Stimulated activated CD8-positive, alpha-beta memory T cell treated with anti-CD3 and anti-CD28 coated beads, Interleukin-2, amount 100 ng/mL, for 48 hours (primary cell): ENCODE measurements around the gene COP1.
"Not testable (repeated sequence)": the region's sequence is repeated elsewhere in the genome, so short reads cannot be mapped to it uniquely, and the experiment has no call there.

Source experiments
- DNase-seq, 2 donors: peaks; one replicate each; pipeline ENCODE4 v3.0.0-alpha.2; 2020; ENCODE audit warnings: low read depth in 2 of 2

Gene COP1

DNA sequence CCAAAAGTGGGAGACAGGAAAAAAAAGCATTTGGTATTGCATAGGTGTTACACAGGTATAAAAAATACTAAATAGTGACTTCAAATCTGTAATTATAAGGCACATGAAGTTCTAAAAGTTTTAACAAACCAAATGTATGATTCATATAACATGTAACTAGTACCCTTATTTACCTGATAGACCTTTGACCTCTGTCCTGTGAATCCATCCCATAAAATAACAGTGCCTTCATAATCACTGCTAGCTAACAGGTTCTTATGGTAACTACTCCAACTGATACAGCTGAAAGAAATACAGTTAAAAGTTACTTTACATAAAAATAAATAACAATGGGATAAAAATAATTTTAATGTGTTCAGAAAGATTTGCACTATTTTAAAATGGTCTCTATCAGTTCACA, 163.5 kb downstream of the COP1 start:
- DNase-seq = no peak

DNA sequence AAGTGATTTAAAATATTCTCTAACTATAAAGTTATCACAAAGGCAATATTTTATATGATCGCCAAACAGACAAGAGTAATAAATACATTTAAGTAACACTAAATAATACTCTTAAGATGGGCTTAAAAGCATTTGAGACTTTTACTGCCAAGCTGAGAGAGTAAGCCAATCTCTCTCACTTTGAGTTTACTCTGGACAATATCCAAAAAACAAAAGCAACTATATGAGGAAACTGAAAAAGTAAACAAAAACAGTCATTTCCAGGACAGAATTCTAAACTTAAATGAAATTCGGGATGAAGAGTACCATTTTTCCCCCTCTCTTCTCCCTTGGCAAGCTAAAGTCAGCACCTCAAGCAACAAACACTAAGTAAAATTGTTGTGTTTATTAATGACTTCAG, 173.2 kb downstream of the COP1 start:
- DNase-seq = no peak

DNA sequence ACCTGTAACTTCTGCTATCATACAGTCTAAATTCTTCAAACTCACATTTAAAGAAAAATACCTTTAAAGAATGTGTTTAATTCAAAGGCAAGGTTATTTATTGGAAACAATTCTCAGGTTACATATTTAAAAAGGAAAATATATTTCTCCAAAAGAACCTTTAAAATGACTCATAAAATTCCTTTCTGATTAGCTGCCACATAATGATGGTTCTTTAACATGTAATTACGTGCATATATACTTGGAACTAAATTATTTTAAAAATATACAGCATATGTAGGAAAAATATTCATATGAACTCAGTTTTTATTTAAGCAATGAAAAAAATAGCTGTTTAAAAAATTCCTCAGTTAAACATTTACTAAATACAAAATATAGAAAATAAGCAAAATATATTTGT, 173.6 kb downstream of the COP1 start:
- no peak for DNase-seq

DNA sequence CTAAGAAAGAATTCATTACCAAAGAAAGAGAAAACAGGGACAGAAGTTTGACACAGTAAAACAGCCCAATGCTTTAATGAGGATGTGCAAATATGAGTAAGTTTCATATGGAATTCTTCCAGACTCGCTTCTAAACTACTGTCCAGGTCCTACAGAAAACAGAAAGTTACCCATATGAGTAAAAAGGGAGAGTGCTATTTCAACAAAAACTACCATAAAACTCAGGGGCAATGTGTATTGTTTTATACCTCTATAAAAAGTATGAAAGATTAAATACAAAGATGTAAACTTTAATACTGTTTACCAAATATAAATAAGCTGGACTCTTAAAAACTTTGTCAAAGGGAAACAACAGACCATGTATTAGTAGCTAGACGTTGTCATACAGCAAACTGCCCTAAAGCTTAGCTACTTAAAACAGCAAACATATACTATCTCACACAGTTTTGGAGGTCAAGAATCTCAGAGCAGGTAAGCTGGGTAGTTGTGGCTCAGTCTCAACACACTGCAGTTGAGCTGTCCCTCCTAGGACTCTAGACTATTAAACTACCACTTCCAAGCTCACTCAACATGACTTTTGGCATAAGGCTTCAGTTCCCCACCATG, 174.9 kb downstream of the COP1 start:
- DNase-seq = no peak

DNA sequence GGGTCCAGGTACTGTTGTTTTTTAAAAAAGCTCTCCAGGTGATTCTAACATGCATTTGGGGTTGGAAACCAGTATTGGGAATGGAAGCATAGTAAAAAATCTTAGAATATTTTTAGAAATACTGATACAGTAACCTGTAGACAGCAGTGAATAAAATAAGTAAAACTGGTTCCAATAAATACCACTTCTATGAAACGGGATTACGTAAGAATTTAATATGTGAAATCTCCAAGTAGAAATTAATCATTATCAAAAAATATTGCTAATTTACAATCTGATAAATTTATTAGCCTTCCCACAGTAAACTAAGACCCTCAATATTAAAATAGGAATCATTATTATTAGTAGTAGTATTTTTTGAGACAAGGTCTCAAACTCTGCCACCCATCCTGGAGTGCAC, 177.5 kb downstream of the COP1 start:
- no peak for DNase-seq

DNA sequence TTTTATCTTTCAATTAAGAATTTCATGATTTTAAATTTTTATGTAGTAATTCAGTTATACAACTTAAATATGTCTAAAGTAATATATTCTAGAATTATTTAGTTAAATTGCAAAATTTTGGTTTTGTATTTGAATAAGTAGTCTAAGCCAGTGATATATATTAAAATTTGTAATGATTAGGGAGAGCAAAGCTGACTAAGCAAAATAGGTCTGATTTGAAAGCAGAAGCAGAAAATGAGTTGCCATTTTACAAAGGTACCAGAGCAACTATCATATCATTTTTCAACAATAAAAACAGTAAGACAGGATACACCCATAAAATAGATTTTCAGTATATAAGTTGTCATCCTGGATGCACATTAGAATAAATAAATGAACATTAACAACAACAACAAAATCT, 177.9 kb downstream of the COP1 start:
- DNase-seq = no peak

DNA sequence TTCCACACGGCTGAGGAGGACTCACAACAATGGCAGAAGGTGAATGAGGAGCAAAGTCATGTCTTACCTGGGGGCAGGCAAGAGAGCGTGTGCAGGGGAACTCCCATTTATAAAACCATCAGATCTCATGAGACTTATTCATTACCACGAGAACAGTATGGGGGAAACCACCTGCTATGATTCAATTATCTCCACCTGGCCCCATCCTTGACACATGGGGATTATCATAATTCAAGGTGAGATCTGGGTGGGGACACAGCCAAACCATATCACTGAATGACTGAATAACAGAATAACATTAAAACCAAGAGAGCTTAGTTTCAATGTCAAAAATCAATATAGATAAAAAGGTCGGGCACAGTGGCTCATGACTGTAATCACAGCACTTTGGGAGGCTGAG, 179.2 kb downstream of the COP1 start:
- DNase-seq = peak in 1 of 2 donors; percentile 2

DNA sequence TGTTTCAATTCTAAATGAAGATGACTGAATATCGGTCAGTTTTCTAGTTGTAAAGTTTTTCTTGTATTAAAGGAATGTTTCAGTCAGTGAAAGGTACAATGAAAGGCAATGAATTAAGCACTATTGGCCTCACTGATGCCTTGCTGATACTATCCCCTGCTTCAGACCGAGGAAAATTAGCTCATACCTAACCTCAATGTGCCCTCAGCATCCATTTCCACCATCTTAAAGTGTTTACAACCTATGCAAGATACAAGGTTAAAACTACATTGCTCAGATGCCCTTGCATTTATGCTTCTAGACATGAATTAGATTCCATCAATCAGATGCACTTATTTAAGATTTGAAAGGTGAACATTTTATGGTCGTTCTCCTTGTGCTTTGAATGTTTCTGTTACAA, 184.5 kb downstream of the COP1 start:
- no peak for DNase-seq

DNA sequence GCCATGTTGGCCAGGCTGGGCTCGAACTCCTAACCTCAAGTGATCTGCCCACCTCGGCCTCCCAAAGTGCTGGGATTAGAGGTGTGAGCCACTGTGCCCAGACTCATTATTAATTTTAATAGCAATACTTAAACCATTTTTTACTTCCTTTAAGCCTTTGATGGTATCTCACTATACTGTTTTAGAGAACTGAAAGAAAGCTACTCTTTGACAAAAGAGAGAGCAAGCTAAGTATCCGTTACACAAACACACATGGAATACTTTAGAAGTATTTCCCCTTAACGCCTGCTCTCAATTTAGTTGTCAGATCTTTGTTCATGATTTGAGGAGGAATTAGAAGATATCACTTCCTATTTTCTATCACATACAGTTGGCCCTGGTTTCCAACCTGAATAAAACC, 189.4 kb downstream of the COP1 start:
- DNase-seq = no peak

DNA sequence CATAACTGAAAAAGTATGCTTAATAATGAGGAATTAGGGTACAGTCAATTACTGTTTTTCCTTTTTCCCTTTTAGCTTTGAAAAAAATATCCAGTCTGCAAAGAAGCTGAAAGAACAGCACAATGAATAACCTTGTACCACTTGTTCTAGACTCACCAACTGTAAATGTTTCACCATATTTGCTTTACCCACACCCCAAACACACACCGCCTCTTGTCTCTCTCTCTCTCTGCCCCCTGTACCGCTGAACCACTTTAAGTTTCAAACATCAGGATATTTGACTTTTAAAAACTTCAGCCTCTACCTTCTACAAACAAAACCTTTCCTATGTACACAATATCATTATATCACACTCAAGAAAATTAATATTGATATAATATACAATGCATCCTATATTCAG, 197.1 kb downstream of the COP1 start:
- no peak for DNase-seq

DNA sequence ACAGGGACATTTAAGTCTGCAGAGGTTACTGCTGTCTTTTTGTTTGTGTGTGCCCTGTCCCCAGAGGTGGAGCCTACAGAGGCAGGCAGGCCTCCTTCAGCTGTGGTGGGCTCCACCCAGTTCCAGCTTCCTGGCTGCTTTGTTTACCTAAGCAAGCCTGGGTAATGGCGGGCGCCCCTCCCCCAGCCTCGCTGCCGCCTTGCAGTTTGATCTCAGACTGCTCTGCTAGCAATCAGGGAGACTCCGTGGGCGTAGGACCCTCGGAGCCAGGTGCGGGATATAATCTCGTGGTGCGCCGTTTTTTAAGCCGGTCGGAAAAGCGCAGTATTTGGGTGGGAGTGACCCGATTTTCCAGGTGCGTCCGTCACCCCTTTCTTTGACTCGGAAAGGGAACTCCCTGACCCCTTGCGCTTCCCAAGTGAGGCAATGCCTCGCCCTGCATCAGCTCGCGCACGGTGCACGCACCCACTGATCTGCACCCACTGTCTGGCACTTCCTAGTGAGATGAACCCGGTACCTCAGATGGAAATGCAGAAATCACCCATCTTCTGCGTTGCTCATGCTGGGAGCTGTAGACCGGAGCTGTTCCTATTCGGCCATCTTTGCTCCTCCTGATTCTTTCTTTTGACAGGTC, 199.2 kb downstream of the COP1 start:
- not testable (repeated sequence) for DNase-seq

DNA sequence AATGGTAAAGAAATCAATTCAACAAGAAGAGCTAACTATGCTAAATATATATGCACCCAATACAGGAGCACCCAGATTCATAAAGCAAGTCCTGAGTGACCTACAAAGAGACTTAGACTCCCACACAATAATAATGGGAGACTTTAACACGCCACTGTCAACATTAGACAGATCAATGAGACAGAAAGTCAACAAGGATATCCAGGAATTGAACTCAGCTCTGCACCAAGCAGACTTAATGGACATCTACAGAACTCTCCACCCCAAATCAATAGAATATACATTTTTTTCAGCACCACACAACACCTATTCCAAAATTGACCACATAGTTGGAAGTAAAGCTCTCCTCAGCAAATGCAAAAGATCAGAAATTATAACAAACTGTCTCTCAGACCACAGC, 212.4 kb downstream of the COP1 start:
- DNase-seq = not testable (repeated sequence)

DNA sequence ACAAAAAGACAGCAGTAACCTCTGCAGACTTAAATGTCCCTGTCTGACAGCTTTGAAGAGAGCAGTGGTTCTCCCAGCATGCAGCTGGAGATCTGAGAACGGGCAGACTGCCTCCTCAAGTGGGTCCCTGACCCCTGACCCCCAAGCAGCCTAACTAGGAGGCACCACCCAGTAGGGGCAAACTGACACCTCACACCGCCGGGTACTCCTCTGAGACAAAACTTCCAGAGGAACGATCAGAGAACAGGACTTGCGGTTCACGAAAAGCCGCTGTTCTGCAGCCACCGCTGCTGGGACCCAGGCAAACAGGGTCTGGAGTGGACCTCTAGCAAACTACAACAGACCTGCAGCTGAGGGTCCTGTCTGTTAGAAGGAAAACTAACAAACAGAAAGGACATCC, 214.3 kb downstream of the COP1 start:
- not testable (repeated sequence) for DNase-seq

DNA sequence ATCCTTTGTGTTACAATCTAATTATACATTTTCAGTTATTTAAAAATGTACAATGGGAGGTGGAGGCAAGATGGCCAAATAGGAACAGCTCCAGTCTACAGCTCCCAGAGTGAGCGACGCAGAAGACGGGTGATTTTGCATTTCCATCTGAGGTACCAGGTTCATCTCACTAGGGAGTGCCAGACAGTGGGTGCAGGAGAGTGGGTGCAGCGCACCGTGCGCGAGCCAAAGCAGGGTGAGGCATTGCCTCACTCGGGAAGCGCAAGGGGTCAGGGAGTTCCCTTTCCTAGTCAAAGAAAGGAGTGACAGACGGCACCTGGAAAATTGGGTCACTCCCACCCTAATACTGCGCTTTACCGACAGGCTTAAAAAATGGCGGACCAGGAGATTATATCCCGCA, 214.9 kb downstream of the COP1 start:
- not testable (repeated sequence) for DNase-seq

DNA sequence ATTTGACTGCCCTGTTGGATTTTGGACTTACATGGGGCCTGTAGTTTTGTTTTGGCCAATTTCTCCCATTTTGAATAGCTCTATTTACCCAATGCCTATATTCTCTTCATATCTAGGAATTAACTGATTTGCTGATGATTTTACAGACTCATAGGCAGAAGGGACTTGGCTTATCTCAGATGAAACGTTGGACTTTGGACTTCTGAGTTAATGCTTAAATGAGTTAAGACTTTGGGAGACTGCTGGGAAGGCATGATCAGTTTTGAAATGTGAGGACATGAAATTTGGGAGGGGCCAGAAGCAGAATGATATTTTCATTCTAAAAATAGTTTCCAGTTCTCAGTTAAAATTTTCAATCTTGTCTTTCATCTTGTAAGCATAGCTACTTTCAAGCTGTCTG, 222.3 kb downstream of the COP1 start:
- no peak for DNase-seq

DNA sequence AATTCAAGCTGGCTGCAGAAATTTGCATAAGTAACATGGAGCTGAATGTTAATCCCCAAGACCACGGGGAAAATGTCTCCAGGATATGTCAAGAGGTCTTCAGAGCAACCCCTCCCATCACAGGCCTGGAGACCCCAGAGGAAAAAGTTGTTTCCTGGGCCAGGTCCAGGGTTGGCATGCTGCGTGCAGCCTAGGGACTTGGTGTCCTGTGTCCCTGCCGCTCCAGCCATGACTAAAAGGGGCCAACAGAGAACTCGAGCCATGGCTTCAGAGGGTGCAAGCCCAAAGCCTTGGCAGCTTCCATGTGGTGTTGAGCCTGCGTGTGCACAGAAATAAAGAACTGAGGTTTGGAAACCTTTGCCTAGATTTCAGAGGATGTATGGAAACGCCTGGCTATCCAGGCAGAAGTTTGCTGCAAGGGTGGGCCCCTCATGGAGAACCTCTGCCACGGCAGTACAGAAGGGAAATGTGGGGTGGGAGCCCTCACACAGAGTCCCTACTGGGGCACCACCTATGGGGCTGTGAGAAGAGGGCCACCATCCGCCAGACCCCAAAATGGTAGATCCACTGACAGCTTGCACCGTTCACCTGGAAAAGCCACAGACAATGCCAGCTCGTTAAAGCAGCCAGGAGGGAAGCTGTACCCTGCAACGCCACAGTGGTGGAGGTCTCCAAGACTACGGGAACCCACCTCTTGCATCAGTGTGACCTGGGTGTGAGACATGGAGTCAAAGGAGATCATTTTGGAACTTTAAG, 222.9 kb downstream of the COP1 start:
- no peak for DNase-seq

DNA sequence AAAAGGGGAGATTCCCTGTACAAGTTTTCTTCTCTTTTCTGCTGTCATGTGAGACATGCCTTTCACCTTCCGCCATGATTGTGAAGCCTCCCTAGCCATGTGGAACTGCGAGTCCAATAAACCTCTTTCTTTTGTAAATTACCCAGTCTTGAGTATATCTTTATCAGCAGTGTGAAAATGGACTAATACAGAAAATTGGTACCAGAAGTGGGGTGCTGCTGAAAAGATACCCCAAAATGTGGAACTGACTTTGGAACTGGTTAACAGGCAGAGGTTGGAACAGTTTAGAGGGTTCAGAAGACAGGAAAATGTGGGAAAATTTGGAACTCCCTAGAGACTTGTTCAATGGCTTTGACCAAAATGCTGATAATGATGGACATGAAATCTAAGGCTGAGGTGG, 223.7 kb downstream of the COP1 start:
- not testable (repeated sequence) for DNase-seq

DNA sequence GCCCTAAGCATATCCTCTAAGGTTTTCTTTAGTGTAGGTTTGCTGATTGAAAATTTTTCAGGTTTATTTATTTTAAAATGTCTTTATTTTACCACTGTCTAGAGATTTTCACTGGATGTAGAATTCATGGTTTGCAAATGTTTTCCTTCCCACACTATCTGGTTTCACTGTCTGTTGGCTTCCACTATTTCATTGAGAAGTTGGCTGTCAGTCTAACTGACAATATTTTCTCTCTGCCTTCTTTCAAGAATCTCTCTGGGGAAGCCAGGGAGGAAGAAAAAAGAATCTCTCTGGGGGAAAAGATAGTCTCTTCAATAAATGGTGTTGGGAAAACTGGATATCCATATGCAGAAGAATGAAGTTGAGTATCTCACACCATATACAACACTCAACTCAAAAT, 226.0 kb downstream of the COP1 start:
- DNase-seq = no peak

DNA sequence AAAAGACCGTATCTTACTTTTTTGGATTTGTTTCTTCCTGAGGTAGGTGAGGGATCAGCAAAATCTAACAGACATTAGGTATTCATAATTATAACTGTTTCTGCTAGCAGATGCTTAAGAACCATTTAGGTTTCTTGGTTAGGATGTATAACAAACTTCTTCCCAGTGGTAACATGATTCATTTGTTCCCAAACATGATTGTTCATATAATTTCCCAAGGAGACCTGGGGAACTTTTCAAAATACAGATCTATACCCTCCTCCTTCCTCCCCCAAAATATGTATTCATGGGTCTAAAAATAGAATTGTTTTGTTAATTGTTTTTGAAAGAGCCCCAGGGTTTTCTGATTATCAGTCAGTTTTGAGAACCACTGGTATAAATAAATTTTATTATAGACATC, 228.2 kb downstream of the COP1 start:
- DNase-seq = no peak

DNA sequence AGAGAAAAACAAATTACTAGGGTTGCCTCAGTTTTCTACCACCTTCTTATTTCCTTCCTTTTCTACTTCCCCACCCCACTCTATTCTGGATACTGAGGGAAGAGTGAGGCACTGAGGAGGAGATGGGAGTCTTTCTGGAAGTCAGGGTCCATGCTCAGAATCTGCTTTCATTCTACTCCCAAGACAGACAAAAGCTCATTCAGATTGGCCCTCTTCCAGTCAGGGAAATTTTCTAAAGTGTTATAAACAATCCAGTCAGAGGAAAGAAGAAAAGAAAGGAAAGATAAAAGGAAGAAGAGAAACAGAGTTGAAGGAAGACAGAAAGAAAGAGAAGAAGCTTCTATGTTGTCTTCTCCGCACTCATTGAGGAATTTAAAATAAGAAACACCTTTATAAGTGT, 228.6 kb downstream of the COP1 start:
- no peak for DNase-seq

DNA sequence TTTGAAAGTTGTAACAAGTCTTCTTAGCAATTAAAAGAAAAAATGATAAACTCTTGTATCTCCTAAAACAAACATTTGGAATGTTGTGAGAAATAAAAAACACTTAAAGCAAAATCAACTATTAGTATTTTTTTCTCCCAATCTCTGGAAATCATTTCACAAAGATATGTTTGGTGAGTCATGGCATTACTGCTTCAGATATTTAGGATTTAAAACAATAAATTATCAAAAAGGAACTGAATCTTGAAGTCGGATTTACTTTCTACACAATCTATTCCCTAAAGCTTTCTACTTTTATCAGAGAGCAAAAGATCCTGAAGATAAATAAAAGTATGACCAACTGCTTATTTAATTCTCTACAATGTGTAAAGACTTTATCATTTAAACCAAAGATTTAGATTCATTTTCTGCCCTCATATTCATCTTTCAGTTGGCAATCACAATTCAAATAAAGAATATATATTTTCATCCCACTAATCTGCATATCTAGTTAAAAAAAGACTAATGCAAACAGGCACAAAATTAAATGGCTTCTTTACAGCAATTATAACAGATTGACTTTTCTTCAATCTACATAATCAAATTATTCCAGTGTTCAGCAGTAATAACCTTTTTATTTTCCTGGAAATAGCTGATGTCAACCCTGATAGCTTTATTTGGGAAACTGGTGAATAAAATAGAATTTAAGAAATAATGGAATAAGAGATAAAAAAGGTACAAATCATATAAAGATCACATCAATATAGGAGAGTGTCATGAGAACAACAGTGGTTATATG, 230.0 kb downstream of the COP1 start:
- DNase-seq = no peak

DNA sequence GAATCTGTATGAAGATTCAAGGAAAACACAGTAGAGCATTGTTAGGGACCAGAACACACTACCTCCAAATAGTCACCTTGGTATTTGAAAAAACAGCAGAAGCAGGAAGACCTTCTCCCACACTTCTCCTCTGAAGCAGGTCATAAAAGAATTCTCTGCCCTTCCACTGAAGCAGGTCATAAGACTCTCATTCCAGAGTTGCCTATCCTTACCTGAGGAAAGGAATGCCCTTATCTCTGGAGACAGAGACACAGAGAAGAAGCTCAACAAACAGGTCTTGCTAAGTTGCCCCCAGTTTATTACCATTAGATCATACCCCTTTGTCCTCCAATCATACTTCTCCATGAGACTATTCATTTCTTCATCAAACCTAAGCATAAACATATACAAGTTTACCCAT, 237.9 kb downstream of the COP1 start:
- no peak for DNase-seq
